Kasumi-1 (cell line): ENCODE results near the gene NEK10.
"Not testable (repeated sequence)": the region's sequence is repeated elsewhere in the genome, so short reads cannot be mapped to it uniquely, and the experiment has no call there.

Experiments
- DNase-seq, 2 experiments: peaks; one replicate each; lab custom pipeline; 2025; lab: John Stamatoyannopoulos, UW

NEK10 gene

GRCh38 chr3:27312044-27312668 lies 57.0 kb downstream of the NEK10 start:
- DNase-seq: peak; percentile 74 to 85

DNA sequence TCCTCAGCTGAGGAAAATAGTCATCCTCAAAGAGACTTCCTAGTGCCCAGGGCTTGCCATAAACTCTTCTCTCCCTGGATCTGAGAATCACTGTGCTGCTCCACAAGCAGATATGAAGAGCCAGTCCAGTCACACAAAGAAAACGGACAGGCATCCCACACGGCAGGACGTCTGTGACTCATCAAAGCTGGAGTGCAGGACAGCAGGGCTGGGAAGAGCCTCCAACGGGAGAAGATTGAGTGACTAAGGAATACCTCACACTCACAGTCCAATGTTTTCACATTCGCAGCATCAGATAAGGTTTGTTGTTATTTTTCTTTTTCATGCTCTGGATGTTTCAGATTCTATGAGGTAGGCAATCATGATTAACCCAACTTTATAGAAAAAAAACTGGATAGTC lies 57.8 kb downstream of the NEK10 start:
- no peak for DNase-seq

DNA sequence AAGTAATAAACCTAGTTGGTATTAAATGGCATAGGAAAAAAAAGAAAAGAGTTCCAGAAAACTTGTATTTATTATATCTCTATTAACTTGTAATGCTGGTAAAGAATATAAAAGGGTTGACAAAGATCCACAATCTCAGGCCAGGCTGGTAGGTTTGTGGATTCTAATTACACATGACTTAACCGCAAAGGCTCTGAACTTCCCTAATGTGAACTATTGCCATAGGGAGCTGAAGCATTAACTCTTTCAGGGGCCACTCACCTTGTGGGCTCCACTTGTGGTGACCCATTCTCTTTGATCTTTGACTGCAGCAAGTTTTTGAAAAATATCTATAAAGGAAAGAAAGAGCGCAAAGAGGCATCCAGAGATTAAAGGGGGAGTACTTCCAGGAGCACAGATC lies 58.5 kb downstream of the NEK10 start:
- peak; percentile 58 for DNase-seq

DNA sequence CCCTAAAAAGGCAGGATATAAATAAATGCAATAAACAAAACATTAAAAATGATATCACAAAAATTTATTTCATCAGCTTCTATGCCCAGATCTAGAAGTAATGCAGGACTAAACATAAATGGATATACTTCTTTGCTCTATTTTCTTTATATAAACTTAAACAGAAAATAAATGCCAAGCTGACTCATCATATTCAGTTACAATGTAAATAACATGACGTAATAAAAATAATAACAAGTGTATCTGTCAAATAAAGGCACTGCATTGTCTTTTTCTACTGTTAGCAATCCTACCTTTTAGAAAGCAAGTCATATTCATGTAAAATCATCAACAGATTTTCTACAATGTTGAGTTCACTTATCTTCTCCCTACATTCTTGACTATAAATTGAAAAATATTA lies 61.6 kb downstream of the NEK10 start:
- no peak for DNase-seq

GRCh38 chr3:27302891-27303290 lies 66.3 kb downstream of the NEK10 start:
- DNase-seq: no peak

- DNase-seq: not testable (repeated sequence)
Observed at GRCh38 chr3:27298981-27299380, 70.2 kb downstream of the NEK10 start.

- no peak for DNase-seq
Observed at GRCh38 chr3:27293939-27294338, 75.2 kb downstream of the NEK10 start.

DNA sequence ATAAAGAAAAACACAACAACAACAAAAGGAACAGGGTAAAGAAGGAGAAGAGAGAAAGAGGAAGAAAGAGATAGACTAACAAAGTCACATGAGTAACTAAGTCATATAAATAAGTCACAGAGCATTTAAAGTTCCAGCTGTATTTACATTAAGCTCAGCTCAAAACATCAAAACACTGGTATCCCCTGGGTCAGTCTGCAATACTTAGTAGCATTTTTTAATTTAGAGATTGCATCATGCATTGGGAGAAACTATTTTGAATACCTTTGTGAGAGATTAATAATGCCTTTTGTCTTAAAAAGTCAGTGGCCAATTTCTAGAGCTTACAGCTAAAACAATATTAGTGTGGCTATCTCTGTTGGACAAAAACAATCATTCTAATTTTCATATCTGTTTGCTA lies 78.4 kb downstream of the NEK10 start:
- DNase-seq: no peak

GRCh38 chr3:27289769-27290413 lies 79.3 kb downstream of the NEK10 start:
- no peak for DNase-seq

- no peak for DNase-seq
Observed at GRCh38 chr3:27287052-27287451, 82.1 kb downstream of the NEK10 start.

DNA sequence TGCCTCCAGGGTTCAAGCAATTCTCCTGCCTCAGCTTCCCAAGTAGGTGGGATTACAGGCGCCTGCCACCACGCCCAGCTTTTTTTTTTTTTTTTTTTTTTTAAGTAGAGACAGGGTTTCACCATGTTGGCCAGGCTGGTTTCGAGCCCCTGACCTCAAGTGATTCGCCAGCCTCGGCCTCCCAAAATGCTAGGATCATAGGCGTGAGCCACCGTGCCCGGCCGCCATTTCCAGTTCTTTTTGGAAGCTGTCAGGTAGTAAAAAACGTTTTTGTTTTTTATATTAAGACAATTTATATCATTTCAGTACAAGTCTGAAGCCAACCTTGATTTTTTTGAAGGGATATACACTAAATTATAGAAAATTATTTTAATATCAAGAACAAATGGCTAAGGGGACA lies 82.7 kb downstream of the NEK10 start:
- not testable (repeated sequence) for DNase-seq

GRCh38 chr3:27285668-27286067 lies 83.5 kb downstream of the NEK10 start:
- no peak for DNase-seq

- DNase-seq: no peak
Observed at GRCh38 chr3:27281671-27282150, 87.5 kb downstream of the NEK10 start.

- DNase-seq: peak; percentile 41 to 50
Observed at GRCh38 chr3:27279123-27279522, 90.1 kb downstream of the NEK10 start.

DNA sequence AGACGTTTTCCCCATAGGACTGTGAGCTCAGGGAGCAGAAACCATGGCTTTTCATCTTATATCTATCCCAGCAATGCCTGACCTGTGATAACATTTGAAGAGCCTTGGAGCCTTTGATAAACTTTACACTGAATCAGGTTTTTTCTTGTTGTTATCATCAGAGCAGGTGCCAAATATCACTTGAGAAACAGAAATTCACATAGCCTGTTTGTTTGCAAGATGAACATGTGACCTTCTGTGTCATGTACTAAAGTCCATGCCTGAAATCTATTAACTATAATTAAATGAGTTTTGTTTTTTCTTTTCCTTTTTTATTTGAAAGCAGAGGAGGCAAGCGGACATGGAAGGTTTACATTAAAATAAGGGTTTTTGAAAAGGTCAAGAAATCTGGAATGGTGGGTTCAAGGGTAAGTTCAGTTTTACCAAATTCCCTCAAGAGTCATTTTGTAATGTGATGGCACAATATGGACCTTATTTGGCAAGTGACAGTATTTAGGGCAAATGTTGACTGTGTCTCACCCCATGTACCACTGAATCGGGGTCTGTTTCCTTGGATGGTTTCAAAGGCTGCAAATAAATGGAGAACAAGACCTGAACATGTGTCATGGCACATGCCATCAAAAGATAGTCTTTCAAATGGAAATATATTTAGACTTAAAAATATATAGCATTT lies 90.7 kb downstream of the NEK10 start:
- no peak for DNase-seq

GRCh38 chr3:27275441-27275990 lies 93.7 kb downstream of the NEK10 start:
- no peak for DNase-seq

GRCh38 chr3:27271890-27272289 lies 97.3 kb downstream of the NEK10 start:
- DNase-seq: no peak

DNA sequence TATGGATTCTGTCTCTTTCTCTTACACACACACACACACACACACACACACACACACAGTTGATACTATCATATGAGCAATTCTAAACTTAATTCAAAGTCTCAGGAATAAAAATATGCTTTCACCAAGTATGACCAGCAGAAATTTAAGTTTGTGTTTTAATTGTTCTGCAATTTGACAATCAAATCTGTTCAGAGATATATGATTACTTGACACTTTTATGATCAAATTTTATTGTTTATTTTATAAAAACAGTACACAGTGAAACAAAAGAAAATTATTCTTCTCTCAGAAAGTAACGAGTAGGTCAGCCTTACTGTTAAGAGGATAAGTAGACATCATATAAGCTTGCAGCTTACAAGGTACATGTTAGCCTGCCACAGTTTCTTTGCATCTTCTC lies 114.3 kb downstream of the NEK10 start:
- DNase-seq: no peak

DNA sequence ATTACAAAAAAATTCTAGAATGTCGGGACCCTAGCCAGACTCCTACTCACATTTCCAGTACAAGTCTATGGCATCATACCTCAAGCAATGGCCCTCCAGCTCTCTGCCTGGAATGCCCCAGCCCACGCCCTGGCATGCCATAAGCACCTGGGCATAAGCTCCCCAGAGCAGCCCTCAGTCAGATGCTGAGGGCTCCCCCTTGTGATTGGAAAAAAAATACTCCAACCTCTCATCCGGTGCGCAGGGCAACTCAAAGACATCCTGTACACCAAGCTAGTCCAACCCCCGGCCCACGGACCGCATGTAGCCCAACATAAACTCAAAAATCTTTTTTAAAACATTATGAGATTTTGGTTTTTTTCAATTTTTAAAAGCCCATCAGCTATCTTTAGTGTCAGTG lies 115.4 kb downstream of the NEK10 start:
- peak; percentile 49 to 56 for DNase-seq

GRCh38 chr3:27253391-27253790 lies 115.8 kb downstream of the NEK10 start:
- DNase-seq: no peak

GRCh38 chr3:27252646-27253045 lies 116.5 kb downstream of the NEK10 start:
- DNase-seq: no peak

DNA sequence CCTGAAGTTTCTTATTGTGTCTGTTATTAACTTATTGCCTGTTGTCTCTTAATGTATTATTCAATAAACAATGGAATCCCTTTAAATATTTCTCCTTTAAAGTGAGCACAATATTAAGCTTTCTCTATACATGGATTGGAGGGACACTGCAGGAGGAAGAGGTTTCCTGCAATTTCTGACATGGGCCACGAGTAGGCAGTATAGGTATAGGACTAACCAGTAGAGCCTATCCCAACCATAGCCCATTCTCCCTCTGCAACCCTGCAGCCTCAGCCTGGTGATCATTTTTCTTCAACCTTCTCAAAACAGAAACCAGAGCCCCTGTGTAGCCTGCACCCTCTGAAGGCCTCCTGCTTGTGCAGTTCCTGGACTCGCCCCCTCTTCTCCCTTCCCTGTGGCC lies 124.8 kb downstream of the NEK10 start:
- DNase-seq: no peak

- no peak for DNase-seq
Observed at GRCh38 chr3:27239951-27240350, 129.2 kb downstream of the NEK10 start.
